ENCODE results near the gene RBMX. TPM values are rescaled to one million over a fixed set of nuclear protein-coding genes. Genes with fewer than 3 reads are reported as not detected.

The RBMX gene
- total RNA-seq, 1 donor from 2014 or later, result 112 TPM

DNA sequence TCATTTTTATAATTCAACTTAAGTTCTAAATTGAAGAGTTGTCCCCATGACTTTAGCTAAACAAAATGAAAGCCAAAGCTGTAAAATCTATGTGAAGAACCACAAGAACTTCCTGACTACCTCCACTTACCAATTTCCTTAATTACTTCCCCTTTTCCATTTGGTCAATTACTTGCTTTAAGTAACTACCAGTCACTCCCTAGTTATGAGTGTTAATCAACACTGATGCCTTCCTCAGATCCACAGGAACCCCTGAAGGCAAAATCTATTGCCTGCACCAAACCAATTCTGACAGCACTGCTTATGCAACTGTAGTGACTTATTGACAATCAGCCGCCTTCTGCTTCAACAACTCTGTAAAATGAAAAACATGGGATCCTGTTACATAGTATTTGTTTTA, 10.5 kb downstream of the RBMX start:
- H3K36me3 ChIP-seq, result peaks cover 12 to 35% of the 10 kb centered on the region in 2 donors

DNA sequence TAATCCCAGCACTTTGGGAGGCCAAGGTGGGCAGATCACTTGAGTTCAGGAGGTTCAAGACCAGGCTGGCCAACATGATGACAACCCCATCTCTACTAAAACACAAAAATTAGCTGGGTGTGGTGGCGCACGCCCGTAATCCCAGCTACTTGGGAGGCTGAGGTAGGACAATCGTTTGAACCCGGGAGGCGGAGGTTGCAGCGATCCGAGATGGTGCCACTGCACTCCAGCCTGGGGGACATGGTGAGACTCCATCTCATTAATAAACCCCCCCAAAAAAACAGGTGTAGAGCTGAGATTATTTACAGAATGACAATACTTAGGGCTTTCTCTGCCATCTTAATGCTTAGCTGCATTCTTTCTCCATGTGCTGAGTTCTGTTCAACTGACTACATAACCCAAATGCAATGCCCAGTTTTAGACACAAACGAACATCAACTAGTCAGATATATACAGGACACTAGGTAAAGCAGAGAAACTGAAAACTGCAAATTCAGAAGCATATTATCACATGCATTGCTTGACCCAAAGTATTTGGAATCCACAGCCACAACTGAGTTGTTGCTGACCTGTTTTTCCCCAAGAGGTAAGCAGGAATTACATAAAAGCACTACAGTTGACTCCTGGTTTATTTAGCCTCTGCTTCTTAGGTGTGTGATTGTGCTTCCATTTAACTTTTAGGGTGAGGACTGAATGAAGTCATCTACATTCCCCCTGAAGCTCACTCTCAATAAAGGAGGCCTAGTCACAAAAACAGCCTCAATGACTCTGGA, 12.1 kb downstream of the RBMX start:
- no peak for DNase-seq (ENCODE audit: low spot score in 2 of 2)
- Histone ChIP-seq H3K9me3 (no peaks in the 10 kb centered on the region), H3K36me3 (peaks cover 4 to 23% of the 10 kb centered on the region in 2 donors), H3K4me1 (peaks cover 0 to 4% of the 10 kb centered on the region in 2 donors), H3K27ac (no peak overlapping the region), H3K4me3 (no peak overlapping the region), H3K27me3 (no peaks in the 10 kb centered on the region)
- TF ChIP-seq, protein P1, sequence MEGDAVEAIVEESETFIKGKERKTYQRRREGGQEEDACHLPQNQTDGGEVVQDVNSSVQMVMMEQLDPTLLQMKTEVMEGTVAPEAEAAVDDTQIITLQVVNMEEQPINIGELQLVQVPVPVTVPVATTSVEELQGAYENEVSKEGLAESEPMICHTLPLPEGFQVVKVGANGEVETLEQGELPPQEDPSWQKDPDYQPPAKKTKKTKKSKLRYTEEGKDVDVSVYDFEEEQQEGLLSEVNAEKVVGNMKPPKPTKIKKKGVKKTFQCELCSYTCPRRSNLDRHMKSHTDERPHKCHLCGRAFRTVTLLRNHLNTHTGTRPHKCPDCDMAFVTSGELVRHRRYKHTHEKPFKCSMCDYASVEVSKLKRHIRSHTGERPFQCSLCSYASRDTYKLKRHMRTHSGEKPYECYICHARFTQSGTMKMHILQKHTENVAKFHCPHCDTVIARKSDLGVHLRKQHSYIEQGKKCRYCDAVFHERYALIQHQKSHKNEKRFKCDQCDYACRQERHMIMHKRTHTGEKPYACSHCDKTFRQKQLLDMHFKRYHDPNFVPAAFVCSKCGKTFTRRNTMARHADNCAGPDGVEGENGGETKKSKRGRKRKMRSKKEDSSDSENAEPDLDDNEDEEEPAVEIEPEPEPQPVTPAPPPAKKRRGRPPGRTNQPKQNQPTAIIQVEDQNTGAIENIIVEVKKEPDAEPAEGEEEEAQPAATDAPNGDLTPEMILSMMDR (IDR thresholded peaks at IDR 0.05), result no peak
- intact Hi-C loops (cut with DNase I), result no loop called here

More for the DNA sequence above, 10.5 kb downstream of the RBMX start:
- intact Hi-C loops (cut with DNase I), result no loop called here
- no peak for DNase-seq (ENCODE audit: low spot score in 2 of 2)
- no peak overlapping the region for H3K27ac ChIP-seq
- no peak overlapping the region for H3K4me3 ChIP-seq
- H3K9me3 ChIP-seq, result no peaks in the 10 kb centered on the region
- no peaks in the 10 kb centered on the region for H3K27me3 ChIP-seq
- peaks cover 0 to 4% of the 10 kb centered on the region in 2 donors for H3K4me1 ChIP-seq
- TF ChIP-seq, protein P1 (IDR thresholded peaks at IDR 0.05), result no peak

DNA sequence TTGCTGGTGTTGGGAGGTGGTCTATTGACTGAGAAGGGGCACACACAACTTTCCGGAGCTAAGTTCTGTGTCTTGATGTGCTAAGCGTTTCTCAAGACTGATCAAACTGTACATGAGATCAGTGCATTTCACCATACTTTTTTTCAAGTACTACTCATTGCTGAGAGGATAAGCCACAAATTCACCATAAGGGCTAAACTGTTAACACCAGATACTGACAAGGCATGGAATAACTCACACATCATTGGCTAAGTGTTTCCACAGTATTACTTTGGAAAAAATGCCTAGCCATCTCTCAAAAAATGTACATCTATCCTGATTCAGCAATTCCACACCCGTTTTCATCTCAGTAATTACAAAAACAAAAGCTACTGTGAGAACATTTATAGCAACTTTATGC, 13.0 kb downstream of the RBMX start:
- H3K36me3 ChIP-seq, result peaks cover 7 to 19% of the 10 kb centered on the region in 2 donors
- intact Hi-C loops (cut with DNase I), result no loop called here

GRCh38 chrX:136867096-136867491, 13.4 kb downstream of the RBMX start:
- intact Hi-C loops (cut with DNase I), result no loop called here
- Histone ChIP-seq H3K4me1 (peaks cover 0 to 4% of the 10 kb centered on the region in 2 donors), H3K4me3 (no peak overlapping the region), H3K9me3 (no peaks in the 10 kb centered on the region), H3K27ac (peak overlapping the region in 1 of 2 donors; percentile 21), H3K36me3 (peaks cover 10 to 22% of the 10 kb centered on the region in 2 donors), H3K27me3 (no peaks in the 10 kb centered on the region)
- no peak for DNase-seq (ENCODE audit: low spot score in 2 of 2)
- TF ChIP-seq, protein P1 (IDR thresholded peaks at IDR 0.05), result no peak

More for the DNA sequence above, 13.0 kb downstream of the RBMX start:
- no peak overlapping the region for H3K4me3 ChIP-seq
- no peaks in the 10 kb centered on the region for H3K27me3 ChIP-seq
- no peaks in the 10 kb centered on the region for H3K9me3 ChIP-seq
- DNase-seq (ENCODE audit: low spot score in 2 of 2), result no peak
- TF ChIP-seq, protein P1 (IDR thresholded peaks at IDR 0.05), result no peak
- peaks cover 0 to 4% of the 10 kb centered on the region in 2 donors for H3K4me1 ChIP-seq
- no peak overlapping the region for H3K27ac ChIP-seq

- peak overlapping the region in 1 of 2 donors; percentile 21 for H3K27ac ChIP-seq
- no peaks in the 10 kb centered on the region for H3K27me3 ChIP-seq
- no peak for DNase-seq (ENCODE audit: low spot score in 2 of 2)
- intact Hi-C loops (cut with DNase I), result no loop called here
- no peak overlapping the region for H3K4me3 ChIP-seq
- no peaks in the 10 kb centered on the region for H3K9me3 ChIP-seq
- peaks cover 11 to 22% of the 10 kb centered on the region in 2 donors for H3K36me3 ChIP-seq
- peaks cover 0 to 4% of the 10 kb centered on the region in 2 donors for H3K4me1 ChIP-seq
- TF ChIP-seq, protein P1 (IDR thresholded peaks at IDR 0.05), result no peak
Measured at GRCh38 chrX:136866337-136867095, 14.0 kb downstream of the RBMX start.
